Measurements from ENCODE around the gene EEF2KMT. TPM values are rescaled to one million over a fixed set of nuclear protein-coding genes. Genes with fewer than 3 reads are reported as not detected.

EEF2KMT gene
- polyA plus RNA-seq, 1 of the 3 experiments (the other 2 are of a cell fraction), result 12.9 TPM

DNA sequence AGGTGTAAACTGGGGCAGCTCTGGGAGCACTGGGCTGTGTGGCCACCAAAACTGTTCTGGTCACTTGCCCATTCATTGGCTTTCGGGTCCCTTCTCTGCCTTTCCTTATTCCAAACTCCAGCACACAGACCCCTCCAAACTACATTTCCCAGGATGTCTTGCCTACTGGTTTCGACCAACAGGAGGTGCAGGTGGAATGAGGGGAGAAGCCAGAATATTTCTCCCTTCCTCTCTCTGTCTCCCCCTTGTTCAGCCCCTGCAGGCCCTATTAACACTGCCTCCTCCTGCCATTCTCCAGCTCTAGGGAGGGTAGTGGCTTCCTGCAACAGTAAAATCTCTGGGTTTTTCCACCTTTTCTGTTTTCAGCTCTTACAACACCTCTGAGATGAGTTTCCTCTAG, 50.7 kb downstream of the EEF2KMT start:
- Histone ChIP-seq H3K9ac (no peak overlapping the region), H3K4me2 (no peak overlapping the region), H2AFZ (ENCODE audit: low read depth) (no peak overlapping the region), H3K4me3 (ENCODE audit: low read depth in 2 of 2, low read length in 1 of 2) (no peak overlapping the region), H3K9me2 (no peaks in the 10 kb centered on the region), H3F3A (replicated peaks; ENCODE audit: insufficient read depth) (no peaks in the 10 kb centered on the region), H3K36me3 (replicated peaks in 1 of 2; ENCODE audit: control insufficient read depth in 1 of 2, insufficient read depth in 2 of 2, low read length in 1 of 2) (no peaks in the 10 kb centered on the region), H4K20me1 (ENCODE audit: insufficient read depth) (no peaks in the 10 kb centered on the region), H3K27me3 (ENCODE audit: insufficient read depth) (peaks cover 7% of the 10 kb centered on the region; the same call in 1 of the 2 replicates), H3K27ac (ENCODE audit: low read depth in 2 of 2, low read length in 1 of 2) (no peak overlapping the region), H3K4me1 (ENCODE audit: control insufficient read depth in 1 of 2, insufficient read depth in 2 of 2, low read depth in 1 of 2, low read length in 1 of 2) (no peaks in the 10 kb centered on the region), H3K79me2 (ENCODE audit: insufficient read depth) (no peaks in the 10 kb centered on the region), H3K9me3 (no peaks in the 10 kb centered on the region)
- DNase-seq, result no peak
- TF ChIP-seq RAD21 (IDR thresholded peaks at IDR 0.05; ENCODE audit: low read length) (no peak), REST (IDR thresholded peaks at IDR 0.05; ENCODE audit: low read depth, low read length) (no peak), SMC3 (IDR thresholded peaks at IDR 0.05; ENCODE audit: low read depth, low read length) (no peak), NRF1 (IDR thresholded peaks at IDR 0.05; ENCODE audit: low read depth, low read length) (no peak), FOXJ3 (CRISPR knock-in tag; IDR thresholded peaks at IDR 0.05) (no peak), GATA2 (CRISPR knock-in tag; IDR thresholded peaks at IDR 0.05) (no peak), MAX (IDR thresholded peaks at IDR 0.05; ENCODE audit: low read depth) (no peak), RXRA (IDR thresholded peaks at IDR 0.05; ENCODE audit: borderline replicate concordance, low read depth) (no peak), RCOR1 (IDR thresholded peaks at IDR 0.05; ENCODE audit: low read length) (no peak), CHD2 (IDR thresholded peaks at IDR 0.05; ENCODE audit: low read length, partially characterized antibody) (no peak), ELF1 (IDR thresholded peaks at IDR 0.05) (no peak), MXI1 (IDR thresholded peaks at IDR 0.05; ENCODE audit: low read depth, low read length) (no peak), JUND (IDR thresholded peaks at IDR 0.05) (no peak), PBX3 (IDR thresholded peaks at IDR 0.05) (no peak)
- TF ChIP-seq, protein P1, sequence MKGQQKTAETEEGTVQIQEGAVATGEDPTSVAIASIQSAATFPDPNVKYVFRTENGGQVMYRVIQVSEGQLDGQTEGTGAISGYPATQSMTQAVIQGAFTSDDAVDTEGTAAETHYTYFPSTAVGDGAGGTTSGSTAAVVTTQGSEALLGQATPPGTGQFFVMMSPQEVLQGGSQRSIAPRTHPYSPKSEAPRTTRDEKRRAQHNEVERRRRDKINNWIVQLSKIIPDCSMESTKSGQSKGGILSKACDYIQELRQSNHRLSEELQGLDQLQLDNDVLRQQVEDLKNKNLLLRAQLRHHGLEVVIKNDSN (IDR thresholded peaks at IDR 0.05; ENCODE audit: borderline replicate concordance, low read depth), result no peak
- 7% methylated on average over 2 of the region's 2 CpGs for WGBS (ENCODE audit: low lambda C conversion rate)
- ChIA-PET CTCF (no interaction called here), POLR2A (no interaction called here)
